RKO (cell line): Measurements from ENCODE around the gene ATG7.
"Not testable (repeated sequence)": the region's sequence is repeated elsewhere in the genome, so short reads cannot be mapped to it uniquely, and the experiment has no call there.

ENCODE experiments used
- DNase-seq: peaks from one replicate; pipeline ENCODE4 v3.0.0-alpha.2; 2016; ENCODE audit warnings: low spot score

The ATG7 gene

DNA sequence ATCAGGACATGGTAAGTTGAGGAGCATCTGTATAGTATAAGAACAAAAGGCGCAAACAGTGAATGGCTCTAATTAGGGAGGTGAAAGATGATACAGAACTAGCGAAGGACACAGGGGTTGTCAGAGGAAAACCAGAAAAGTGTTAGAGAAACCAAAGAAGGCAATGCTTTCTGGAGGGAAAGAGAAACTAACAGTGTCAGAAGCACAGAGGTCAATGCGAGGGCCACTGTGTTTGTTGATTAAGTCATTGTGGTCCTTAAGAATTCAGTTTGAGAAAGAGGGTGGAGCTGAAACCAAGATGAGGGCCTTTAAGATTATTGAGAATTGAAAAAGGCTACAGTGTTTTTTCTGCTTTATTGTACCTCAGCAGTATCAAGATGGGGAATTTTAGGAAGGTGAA, 28.8 kb downstream of the ATG7 start:
- no peak for DNase-seq

DNA sequence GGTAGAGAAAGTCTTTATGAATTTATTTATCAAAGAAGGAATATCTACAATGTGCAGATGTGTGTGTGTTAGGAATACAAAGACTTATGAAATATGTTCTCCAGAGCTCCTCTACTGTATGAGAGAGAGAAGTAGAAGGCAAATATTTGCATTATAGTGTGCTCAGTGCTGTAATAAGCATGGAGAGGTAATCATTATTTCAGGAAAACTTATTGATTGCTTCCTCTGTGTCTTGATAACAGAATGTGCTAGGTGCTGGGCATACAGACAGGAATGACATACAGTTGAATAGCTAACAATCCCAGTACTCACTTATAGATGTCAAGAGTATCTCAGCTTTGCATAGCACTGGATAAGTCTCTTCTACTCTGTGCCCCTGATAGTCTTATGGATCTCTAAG, 30.2 kb downstream of the ATG7 start:
- DNase-seq: no peak

DNA sequence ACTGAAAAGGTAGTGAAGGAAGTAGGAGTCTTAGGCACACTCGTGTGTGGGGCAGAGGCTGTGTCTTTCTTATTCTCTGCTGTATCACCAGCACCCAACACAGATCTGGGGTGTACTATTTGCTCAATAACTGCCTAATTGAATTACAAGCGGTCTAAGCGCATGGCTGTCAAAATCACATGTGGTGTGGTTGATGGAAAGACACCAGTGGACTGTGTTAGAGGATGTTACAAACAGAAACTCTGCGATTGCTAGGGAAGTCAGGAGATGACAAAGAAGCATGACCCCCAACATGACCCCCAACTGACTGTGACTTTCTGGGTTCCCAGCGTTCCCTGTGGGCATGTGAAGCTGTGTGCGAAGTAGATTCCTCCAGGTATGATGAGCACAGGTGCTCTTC, 32.0 kb downstream of the ATG7 start:
- no peak for DNase-seq

DNA sequence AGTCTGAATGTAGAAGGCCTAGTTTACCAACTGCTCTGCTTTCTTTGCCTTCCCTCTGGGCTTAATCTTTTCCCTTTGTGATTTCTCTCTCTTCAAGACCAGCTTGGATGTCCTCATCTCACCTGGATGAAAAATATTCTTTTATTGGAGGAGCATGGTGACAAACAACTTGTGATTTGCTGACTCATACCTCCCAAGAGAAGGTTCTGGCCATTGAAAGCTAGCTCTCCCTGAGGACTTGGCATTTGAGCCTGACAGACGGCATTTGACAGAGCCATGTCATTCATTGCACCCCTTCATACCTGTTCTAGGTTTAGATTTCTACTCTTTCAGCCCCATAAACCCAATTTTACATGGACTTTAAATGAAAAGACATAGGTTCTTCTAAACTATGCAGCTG, 33.3 kb downstream of the ATG7 start:
- DNase-seq: no peak

DNA sequence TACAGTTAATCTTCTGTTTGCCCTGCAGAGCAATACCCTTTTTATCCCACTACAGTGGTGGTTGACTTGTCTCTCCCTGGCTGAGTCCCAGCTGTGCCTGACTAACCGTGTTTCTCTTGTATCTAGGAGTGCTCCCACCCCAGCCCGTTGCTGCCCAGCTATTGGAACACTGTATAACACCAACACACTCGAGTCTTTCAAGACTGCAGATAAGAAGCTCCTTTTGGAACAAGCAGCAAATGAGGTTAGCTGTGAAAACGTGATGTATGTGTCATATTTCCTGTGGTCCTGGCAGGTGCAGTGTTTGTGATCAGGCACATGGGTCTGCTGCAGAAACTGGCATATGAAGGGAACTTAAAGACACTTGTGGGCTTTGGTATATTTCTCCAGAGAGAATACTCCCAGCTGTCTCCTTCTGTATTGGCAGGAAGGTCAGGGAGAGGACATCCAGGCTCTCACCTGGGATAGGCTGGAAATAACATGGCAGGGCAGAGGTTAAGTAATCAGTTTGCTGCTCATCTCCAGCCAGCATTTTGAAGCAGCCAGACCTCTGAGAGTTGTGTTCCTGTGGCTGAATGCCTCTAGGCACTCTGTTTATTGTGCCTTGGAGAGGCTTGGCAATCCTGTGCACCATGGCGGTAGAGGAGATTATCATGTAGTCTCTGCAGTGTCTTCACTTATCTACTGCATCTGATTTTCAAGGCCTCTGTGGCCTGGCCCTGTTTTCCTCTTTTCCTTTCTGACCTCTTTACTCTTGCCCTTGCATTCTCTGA, 34.8 kb downstream of the ATG7 start:
- no peak for DNase-seq

DNA sequence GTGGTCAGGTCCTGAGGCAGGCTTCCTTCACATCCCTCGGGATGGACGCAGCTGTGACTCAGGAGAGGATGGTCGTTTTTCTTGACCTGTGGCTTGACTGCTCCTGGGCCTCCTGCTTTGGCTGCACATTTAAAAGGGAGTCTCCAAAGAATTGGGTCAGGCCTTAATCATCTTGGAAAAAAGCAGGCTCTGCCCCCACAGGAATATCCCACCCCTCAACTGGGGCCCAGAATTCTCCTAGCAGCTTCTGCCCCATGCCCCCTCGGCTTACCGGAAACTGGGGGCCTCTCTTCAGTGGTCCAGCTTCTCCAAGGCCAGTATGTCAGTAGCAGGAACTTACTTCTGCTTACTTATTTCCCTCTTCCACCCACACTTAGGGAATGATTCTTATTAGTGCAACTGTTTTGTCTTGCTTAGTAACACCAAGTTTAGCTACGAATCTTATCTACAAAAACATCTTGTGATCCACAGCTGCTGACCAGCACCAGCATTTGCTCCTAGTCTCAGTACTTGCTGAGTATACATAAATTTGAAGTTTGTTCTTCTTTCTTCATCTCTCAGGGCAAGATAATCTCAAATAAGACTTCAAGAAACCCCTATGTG, 35.7 kb downstream of the ATG7 start:
- DNase-seq: no peak

DNA sequence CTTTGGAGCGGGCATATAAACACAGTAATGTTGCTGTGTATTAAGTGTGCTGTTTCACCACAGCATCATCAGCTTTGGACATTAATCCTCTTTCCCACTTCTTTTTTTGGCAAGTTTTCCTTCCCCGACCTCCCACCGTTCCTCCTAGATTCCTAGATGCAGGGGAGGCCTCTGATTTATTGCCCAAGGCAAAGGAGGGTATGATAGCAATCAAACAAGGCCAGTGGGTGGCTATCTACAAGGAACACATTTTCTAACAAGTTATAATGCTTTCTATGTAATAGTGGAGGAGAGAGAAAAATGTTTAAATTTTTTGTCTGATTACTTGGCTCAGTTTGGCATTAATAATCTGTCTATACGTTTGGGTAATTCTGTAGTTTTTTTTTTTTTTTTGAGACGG, 38.1 kb downstream of the ATG7 start:
- no peak for DNase-seq

DNA sequence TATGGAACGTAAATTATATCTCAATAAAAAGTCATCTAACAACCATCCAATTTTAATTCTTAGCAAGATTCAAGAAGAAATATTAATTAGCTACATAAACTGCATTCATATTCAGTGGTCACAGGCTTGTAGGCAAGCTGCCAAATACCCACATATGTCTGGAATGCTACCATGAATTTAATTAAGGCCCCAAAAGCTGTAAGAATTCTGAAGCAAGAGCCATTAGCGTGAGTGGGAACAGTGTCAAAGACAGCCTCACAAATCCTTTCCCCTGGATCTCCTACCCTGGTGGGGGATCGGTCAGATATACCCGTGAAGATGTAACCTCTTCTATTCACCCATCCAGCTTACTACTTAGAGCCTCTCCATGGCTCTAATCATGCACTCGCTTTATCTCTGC, 40.0 kb downstream of the ATG7 start:
- no peak for DNase-seq

DNA sequence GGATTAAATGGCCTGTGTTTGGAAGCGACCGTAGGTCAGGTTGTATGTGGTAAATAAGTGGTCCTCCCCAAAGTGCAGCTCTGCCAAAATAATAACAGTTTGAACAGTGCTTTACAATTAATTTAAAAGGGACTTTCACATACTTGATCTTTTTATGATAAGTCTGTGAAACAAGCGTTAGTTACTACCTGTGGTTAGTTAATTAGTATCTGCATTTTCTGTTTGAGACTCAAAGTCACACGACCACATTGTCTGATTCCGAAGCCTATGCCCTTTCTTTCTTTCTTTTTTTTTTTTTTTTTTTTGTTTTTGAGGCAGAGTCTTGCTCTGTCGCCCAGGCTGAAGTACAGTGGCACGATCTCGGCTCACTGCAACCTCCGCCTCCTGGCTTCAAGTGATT, 45.1 kb downstream of the ATG7 start:
- no peak for DNase-seq

DNA sequence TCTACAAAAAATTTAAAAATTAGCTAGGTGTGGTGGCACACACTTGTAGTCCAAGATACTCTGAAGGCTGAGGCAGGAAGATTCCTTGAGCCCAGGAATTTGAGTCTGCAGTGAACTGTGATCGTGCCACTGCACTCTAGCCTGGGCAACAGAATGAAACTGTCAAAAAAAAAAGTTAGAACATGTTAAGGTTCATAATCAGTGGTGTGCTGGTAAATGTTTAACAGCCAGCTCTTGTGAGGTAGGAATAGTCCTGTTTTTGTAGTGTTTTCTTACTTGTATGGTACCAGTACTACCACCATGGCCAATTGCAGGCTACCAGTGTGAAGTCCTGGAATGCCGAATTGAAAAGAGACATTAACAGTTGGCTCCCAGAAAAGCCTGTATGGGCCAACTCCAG, 50.7 kb downstream of the ATG7 start:
- no peak for DNase-seq

DNA sequence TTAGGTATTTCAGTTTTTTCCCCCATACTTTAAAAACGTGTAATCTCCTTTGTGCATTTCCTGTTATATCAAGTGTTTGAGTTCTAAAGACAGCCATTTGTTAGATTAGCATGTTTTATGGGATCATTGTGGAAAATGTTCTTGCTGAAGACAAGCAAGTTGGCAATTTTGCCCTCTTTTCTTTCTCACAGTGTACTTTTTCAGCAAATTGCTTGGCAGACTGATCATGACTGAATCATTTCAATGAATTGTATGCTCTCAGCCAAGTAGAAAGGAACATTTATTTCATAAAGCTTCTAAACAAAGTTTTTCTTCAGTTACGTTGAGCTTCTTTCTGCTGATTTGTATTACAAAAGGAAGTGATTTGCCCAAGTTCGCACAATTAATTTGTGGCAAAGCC, 51.6 kb downstream of the ATG7 start:
- no peak for DNase-seq

DNA sequence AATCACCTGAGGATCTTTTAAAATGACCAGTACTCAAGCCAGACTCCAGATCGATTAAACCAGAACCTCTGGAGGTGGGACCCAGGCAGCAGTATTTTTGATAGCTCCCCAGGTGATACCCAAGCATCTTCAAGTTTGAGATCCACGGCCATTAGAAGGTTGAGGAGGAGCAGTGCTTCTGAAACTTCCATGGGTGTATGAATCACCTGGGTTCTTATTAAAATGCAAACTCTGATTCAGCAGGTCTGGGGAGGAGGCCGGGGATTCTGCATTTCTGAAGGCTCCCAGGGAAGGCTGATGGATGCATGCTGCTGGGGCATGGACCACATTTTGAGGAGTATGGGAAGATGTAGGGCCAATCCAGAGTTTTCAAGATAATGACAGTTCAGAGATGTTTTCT, 55.4 kb downstream of the ATG7 start:
- no peak for DNase-seq

DNA sequence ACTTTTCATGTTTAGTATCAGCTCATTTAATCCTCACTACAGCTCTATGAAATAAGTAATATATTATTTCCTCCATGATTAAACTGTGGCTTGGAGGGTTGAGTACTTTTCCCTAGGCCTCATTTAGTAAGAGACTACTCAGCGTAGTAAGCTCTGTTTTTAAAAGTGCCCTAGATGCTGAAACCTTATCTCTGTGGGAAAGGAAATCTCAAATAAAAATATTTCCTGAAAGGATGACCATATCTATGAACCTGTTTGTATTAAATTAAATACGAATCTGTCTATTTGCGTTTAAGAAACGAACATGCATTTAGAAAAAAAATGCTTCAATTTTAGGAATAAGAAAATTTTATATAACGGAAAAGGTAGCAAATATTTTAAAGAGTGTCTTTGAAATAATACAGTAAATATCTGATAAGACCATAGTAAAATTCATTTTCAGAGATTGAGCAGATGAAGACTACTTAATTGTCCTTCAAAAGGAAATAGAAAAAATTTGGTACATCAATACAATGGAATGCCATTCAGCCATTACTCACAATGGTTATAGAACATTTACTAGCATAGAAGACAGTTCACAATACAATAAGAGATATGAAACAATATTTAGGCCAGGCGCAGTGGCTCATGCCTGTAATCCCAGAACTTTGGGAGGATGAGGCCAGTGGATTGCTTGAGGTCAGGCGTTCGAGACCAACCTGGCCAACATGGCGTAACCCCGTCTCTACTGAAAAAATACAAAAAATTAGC, 56.2 kb downstream of the ATG7 start:
- DNase-seq: no peak

DNA sequence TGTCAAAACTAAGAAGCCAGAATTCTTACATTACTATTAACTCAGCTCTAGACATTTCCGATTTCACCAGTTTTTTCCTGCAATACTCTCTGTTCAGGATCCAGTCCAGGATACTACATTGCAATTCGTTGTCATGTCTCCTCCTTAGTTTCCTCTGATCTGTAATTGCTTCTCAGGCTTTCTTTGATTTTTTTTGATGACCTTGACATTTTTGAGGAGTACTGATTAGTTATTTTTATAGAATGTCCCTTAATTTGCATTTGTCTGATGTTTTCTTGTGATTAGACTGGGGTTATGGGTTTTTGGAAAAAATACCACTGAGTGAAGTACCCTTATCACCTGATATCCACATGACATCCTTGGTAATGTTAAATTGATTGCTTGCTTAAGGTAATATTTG, 57.6 kb downstream of the ATG7 start:
- no peak for DNase-seq

DNA sequence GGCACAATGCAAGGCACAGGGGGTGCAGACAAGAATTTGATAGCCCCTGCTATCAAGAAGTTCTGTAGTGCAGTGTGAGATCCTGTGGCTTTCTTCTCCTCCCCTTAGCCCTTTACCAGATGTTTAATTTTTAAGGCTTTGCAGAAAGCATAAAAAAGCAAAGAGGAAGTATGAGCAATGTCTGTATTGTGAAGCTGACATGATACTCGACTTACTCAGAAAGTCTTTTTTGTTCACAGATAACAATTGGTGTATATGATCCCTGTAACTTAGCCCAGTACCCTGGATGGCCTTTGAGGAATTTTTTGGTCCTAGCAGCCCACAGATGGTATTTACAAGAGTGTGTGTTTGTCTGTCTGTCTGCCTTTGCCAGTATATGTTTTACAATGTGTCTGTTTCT, 58.9 kb downstream of the ATG7 start:
- DNase-seq: no peak

DNA sequence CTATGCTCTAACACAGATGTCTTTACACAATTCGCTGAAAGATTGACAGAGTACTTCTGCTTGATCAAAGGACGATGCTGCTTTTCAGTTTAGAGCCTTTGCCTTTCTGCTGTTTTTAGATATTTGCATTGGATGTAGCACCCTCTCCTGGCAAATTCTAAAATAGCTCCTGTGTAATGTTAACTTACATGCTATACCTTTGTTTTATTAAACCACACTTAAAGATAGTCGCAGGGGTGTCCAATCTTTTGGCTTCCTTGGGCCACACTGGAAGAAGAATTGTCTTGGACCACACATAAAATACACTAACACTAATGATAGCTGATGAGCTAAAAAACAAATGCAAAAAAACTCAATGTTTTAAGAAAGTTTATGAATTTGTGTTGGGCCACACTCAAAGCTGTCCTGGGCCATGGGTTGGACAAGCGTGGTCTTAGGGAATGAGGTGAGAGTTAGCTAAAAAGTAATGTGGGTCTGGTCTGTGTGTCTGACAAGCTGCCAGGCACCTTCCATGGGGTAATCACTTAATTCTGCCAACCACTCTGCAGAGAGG, 62.9 kb downstream of the ATG7 start:
- DNase-seq: peak; percentile 78

DNA sequence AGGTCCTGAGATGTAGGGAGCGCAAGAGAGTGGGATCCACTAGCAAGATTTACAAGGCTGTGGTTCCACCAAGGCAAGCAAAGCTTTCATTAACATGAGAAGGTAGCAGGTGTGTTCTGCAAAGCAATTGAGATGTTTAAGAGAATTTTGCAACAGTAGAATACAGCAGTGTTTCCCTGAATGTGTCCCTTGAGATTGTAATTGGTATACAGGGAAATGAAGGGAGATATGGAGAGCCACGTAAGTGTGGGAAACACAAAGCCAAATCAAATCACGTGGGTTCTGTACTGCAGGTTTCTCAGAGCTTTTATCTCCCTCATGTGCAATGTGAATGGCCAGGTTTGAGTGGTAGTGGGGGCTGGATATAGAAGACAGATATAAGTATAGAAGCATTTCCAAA, 67.3 kb downstream of the ATG7 start:
- no peak for DNase-seq

DNA sequence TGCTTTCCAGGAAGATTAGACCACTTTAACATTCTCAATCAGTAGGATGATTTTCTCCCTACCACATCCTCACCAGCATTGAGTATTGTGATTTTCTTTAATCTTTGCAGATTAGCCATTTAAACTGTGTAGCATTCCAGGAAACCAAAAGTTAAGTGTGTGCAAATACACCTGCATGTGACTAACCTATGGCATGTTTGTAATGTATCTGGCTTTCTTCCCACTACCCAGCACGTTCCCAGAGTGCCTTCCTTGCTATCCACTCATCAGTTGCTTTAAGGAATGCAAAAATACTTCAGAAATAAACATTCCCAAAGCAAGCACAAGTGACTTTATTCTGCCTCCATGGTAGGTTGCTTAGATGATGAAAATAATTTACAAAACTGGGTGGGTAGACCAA, 74.2 kb downstream of the ATG7 start:
- no peak for DNase-seq

DNA sequence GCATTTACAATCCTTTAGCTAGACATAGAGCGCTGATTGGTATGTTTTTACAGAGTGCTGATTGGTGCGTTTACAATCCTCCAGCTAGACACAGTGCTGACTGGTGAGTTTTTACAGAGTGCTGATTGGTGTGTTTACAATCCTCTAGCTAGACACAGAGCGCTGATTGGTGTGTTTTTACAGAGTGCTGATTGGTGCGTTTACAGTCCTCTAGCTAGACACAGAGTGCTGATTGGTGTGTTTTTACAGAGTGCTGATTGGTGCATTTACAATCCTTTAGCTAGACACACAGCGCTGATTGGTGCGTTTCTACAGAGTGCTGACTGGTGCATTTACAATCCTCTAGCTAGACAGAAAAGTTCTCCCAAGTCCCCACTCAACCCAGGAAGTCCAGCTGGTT, 76.7 kb downstream of the ATG7 start:
- DNase-seq: not testable (repeated sequence)

DNA sequence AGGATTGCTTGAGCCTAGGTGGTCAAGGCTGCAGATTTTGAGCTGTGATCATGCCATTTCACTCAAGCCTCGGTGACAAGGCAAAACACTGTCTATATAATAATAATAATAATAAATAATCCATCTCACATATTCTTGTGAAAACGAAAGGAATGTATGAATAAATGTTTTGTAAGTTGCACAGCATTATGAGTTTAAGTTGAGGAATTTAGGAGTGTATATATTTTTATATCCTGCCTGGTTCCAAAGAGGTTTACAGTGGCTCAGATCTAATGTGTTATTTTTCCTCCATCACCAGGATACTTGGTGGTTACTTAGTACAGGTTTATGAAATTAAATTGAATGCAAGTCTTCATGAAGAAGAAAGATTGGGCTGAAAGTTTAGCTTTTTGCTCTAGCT, 77.2 kb downstream of the ATG7 start:
- no peak for DNase-seq

DNA sequence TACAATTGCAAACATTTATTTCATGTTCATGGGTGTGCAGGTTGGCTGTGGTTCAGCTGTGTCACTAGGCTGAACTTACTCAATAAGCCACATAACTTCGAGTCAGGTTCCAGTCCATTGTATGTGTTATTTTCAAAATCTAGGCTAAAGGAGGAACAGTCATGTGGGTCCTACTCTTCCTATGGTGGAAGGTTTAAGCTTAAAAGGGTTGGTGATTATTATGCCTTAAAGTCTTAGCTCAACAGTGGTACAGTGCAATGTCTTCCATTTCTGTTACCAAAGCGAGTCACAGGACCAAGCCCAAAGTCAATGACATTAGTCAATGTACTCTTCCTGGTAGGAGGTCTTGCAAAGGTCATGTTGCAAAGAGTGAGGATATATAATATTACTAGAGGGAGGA, 78.2 kb downstream of the ATG7 start:
- DNase-seq: no peak

DNA sequence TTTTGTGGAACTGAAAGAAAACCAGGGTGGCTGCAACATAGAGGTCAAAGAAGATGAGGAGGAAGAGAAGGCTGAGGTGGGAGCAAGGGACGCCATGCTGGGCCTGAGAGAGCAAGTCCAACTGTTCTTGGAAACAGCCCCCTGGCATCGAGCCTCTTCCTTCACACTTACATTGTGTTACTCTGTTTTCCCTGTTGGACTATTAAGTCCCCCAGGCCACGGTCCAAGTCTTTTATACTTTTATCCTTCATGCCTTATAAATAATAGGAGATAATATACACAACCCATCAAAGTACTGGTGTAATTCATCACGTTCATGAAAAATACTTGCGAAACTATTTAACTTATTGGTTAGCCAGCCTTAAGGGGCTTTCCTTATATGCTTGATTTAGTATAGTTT, 79.3 kb downstream of the ATG7 start:
- no peak for DNase-seq

DNA sequence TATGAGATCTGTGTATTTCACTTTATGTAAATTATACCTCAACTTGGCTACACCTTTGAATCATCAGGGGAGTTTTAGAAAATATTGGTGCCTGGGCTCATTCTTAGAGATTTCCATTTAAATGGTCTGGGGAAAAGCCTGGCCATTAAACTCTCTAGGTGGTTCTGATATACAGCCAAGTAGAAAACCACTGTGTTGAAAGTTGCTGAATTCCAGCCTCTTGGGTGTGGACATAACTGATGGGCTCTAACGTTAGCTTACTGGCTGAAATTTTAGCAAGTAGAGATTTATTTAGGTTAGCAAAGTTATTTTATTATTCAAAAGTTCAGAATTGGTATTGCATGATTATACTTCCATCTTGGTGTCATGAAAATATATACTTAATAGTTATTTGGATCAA, 84.1 kb downstream of the ATG7 start:
- DNase-seq: no peak
